Lower leg skin (tissue), 3 donors: Measurements from ENCODE around the gene WDR4.

Experiments
- CTCF ChIP-seq, 3 donors: fragments of 450-650 bp; IDR thresholded peaks; one replicate each; pipeline ENCODE4 v1.5.1; 2016; ENCODE audit warnings: antibody characterized with exemption in 3 of 3, mild to moderate bottlenecking in 3 of 3, moderate library complexity in 2 of 3
- POLR2A ChIP-seq, 2 donors: fragments of 450-650 bp; IDR thresholded peaks; one replicate each; pipeline ENCODE4 v1.6.1; 2016 to 2017; ENCODE audit warnings: antibody characterized with exemption in 2 of 2, mild to moderate bottlenecking in 1 of 2, moderate library complexity in 1 of 2

- TF ChIP-seq CTCF (IDR thresholded peaks at IDR 0.05) (no peak), POLR2A (IDR thresholded peaks at IDR 0.05) (no peak)
These were observed 67.4 kb downstream of the WDR4 start for GRCh38 chr21:42811960-42812359.
